Heart left ventricle (tissue), 13 donors: ENCODE results near the gene ERGIC1.

ENCODE experiments used
- CTCF ChIP-seq, 12 donors: fragments of 200-600 bp; sonication (generic) in 4 of 12; IDR thresholded peaks; one replicate each; pipeline versions ENCODE4 v1.5.0 to v1.8.0; 2018 to 2022; ENCODE audit warnings: antibody characterized with exemption in 12 of 12, mild to moderate bottlenecking in 5 of 12
- POLR2A ChIP-seq, 2 donors: fragments of 450-650 bp; IDR thresholded peaks; one replicate each; pipeline ENCODE4 v1.6.1; 2017; ENCODE audit warnings: antibody characterized with exemption in 2 of 2, mild to moderate bottlenecking in 2 of 2, moderate library complexity in 2 of 2
- donor health status: ischemic (EF 13 %, LVEDD 7.1; RV severe dilation, severe dysfunction).
- donor health status: DM: no; HTN: yes; CAD: no.
- donor health status: DM: no; HTN: no; CAD: no.
- donor health status: ischemic (EF 25% LVEDD 6.9; RV normal size, moderate dysfunction).
- donor health status: ischemic (EF 25% LVEDD 5.7; RV mildly dilated, moderate dysfunction).
- donor health status: ischemic (EF 35%, LVEDD 5.7; RV mildly dilated, moderate dysfunction).
- donor health status: nonischemic (EF 11% LVEDD 7.7; RV severe dilation, severe dysfunction).
- donor health status: DM: yes; HTN: yes; CAD: no.
- donor health status: PGD.
- donor health status: ischemic (EF 29% LVEDD 5.4; RV normal size, mild dysfunction).
- donor health status: nonischemic (EF 23%, LVEDD 6.1; RV moderate dilation, normal function).

- TF ChIP-seq CTCF (IDR thresholded peaks at IDR 0.05) (no peak), POLR2A (IDR thresholded peaks at IDR 0.05) (no peak)
Measured at GRCh38 chr5:172785429-172786088, 48.5 kb upstream of the ERGIC1 start.
